ENCODE data around the gene ITGAV.

The ITGAV gene

DNA sequence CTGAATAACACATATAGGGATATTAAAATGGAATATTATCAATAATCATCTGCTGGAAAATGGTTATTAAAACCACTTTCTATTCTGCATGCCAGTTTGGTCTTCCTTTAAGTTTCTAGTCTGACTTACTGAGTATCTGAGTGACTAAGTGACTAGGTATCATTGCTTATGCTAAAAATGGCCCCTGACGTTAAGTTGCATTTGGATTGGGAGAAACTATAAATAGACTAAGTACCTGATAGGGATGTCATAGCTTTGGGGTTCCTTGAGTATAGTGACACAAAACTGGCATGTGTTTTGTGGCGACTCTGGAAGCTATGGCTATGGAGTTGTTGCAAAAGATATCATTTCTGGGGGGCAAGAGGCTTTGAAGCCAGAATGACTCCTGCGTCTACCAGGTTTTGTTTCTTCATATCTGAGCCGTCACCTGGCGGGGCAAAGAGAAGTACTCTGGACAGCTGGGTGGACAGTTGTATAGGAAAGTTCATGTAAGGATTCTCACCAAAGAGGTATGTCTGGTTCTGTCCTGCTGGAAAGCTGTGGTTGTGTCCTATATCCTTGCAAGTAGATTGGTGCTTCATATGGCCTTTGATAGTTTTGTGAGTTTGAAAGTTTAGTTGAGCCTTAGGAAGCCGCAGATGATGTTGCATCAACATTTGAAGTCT is 17.9 kb downstream of the ITGAV start:
- Histone ChIP-seq H3K36me3 (peaks cover 38% of the 10 kb centered on the region), H3K27ac (no peak overlapping the region), H3K4me3 (no peak overlapping the region), H4K20me1 (no peaks in the 10 kb centered on the region), H3K4me1 (no peaks in the 10 kb centered on the region), H3K9ac (no peak overlapping the region), H3K27me3 (no peaks in the 10 kb centered on the region), H3K4me2 (no peak overlapping the region), H3K9me3 (no peaks in the 10 kb centered on the region)
- TF ChIP-seq Cebpa-rat (IDR thresholded peaks at IDR 0.05): no peak

DNA sequence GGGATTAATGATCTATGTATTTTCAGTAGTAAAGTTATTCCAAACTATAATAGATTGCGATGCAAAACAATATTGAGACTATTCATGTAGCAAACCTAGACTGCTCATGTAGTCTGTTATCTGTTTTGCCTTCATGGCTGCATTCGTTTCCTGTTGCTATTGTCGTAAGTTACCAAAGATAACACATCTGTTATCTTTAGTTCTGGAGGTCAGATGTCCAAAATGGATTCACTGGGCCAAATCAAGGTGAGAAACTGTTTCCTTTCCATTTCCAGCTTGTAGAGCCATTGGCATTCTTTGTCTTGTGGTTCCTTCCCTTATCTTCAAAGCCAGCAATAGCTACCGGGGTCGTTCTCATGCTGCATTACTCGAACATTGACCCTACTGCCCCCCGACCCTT is 20.9 kb downstream of the ITGAV start:
- Histone ChIP-seq H3K9ac (no peak overlapping the region), H4K20me1 (no peaks in the 10 kb centered on the region), H3K36me3 (peaks cover 25% of the 10 kb centered on the region), H3K4me2 (no peak overlapping the region), H3K9me3 (no peaks in the 10 kb centered on the region), H3K4me3 (no peak overlapping the region), H3K27me3 (no peaks in the 10 kb centered on the region), H3K4me1 (no peaks in the 10 kb centered on the region), H3K27ac (no peak overlapping the region)
- no peak for TF ChIP-seq Cebpa-rat (IDR thresholded peaks at IDR 0.05)

DNA sequence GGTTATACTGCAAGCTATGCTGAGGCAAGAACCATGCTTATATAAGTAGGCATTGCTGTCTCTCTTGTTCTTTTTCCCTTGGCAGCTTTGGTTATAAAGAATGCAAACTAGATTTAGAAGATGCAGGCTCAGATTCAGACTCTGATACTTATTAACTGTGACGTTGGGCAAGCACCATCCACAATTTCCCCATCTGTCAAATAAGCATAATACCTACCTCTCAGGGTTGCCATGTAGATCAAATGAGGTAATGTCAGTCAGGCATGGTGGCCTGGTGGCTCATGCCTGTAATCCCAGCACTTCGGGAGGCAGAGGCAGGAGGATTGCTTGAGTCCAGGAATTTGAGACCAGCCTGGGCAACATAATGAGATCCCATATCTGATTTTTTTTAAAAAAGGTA is 21.7 kb downstream of the ITGAV start:
- Histone ChIP-seq H3K27me3 (no peaks in the 10 kb centered on the region), H3K4me3 (no peak overlapping the region), H3K36me3 (peaks cover 18% of the 10 kb centered on the region), H3K4me2 (no peak overlapping the region), H4K20me1 (no peaks in the 10 kb centered on the region), H3K9me3 (no peaks in the 10 kb centered on the region), H3K9ac (no peak overlapping the region), H3K27ac (no peak overlapping the region), H3K4me1 (no peaks in the 10 kb centered on the region)
- no peak for TF ChIP-seq Cebpa-rat (IDR thresholded peaks at IDR 0.05)

DNA sequence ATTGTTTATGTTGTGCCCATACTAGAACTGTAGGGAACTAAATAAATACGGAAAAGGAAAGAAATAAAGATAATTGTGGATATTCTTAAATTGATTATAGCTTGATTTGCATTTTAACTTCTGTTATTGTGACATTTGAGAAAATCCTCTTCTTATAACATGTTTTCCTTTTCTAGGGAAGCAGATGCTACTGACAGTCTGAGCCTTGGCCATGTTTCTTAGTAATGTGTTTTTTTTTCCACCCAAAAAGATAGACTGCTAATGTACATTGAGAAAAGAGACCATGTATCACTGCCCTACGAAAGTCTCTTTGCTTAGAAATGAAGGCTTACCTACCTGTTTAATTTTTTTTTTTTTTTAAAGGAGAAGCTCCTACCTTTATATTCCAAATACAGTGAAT is 22.2 kb downstream of the ITGAV start:
- no peaks in the 10 kb centered on the region for H3K4me1 ChIP-seq
- H3K27ac ChIP-seq: no peak overlapping the region
- H3K9me3 ChIP-seq: no peaks in the 10 kb centered on the region
- no peak overlapping the region for H3K4me3 ChIP-seq
- no peak for TF ChIP-seq Cebpa-rat (IDR thresholded peaks at IDR 0.05)
- no peak overlapping the region for H3K9ac ChIP-seq
- no peak overlapping the region for H3K4me2 ChIP-seq
- H4K20me1 ChIP-seq: no peaks in the 10 kb centered on the region
- peaks cover 14% of the 10 kb centered on the region for H3K36me3 ChIP-seq
- H3K27me3 ChIP-seq: no peaks in the 10 kb centered on the region

DNA sequence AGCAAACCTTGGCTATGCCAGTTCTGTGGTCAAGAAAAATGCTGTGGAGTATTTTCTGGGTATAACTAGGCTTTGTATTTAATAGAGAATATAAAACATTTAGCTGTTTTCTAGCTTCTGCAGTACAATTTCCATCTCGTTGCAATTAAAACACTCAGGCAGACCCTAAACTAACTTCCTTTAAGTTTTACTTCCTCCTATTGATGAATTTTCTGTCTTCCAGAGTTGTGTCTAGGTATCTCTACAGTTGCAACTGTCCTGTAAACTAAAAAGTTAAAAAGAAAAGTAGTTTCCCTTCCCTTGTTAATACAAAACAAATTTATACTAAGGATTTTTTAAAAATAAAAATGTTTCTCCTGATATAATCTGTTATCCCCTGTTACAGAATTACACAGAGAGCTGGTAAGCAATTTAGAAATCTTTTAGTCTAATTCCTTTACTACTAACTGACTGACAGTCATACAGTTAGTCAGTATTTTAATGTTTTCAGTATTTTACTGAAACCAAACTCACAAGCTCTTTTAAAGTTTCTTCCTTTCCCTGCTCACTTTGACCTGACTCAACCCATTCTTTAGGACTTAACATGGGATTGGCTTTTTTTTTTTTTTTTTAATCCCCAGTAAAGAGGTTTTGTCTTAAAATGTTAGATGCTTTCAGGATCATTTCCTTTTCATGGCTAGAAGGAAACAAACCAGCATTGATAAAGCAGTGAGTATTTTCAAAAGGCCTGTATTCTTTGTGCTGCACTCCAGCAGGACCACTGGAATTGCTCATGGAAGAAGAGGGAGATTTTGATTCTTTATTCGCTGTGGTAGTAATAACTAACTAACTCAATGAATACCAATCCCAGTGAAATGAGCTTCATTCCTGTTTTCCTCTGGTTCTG is 22.9 kb downstream of the ITGAV start:
- no peak overlapping the region for H3K4me2 ChIP-seq
- no peaks in the 10 kb centered on the region for H3K9me3 ChIP-seq
- no peak for TF ChIP-seq Cebpa-rat (IDR thresholded peaks at IDR 0.05)
- no peaks in the 10 kb centered on the region for H3K4me1 ChIP-seq
- H4K20me1 ChIP-seq: no peaks in the 10 kb centered on the region
- no peaks in the 10 kb centered on the region for H3K27me3 ChIP-seq
- no peak overlapping the region for H3K4me3 ChIP-seq
- H3K36me3 ChIP-seq: peaks cover 13% of the 10 kb centered on the region
- H3K27ac ChIP-seq: no peak overlapping the region
- H3K9ac ChIP-seq: no peak overlapping the region

DNA sequence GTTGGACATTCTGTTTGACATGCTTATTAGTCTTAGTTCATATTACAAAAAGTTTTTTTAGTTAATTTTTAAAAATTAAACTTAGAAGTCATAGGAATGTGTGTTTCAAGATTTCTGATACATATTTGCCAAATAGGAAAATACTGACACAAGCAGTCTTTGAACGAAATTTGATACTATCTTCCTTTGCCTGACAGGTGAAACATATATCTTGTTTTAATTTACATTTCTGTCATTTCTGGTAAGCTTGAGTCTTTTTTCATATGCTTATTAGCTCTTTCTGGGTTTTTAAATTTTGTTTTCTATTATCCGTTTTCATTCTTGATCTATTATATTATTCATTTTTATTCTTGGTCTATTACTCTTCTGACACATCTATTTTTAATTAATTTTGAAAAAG is 24.5 kb downstream of the ITGAV start:
- 0 out of 2 replicates have a peak, but pooled peaks cover 9% of the 10 kb centered on the region for H3K36me3 ChIP-seq
- TF ChIP-seq Cebpa-rat (IDR thresholded peaks at IDR 0.05): no peak
- no peak overlapping the region for H3K27ac ChIP-seq
- H3K4me1 ChIP-seq: no peaks in the 10 kb centered on the region
- H3K27me3 ChIP-seq: no peaks in the 10 kb centered on the region
- H3K4me2 ChIP-seq: no peak overlapping the region
- H3K9ac ChIP-seq: no peak overlapping the region
- no peaks in the 10 kb centered on the region for H4K20me1 ChIP-seq
- no peak overlapping the region for H3K4me3 ChIP-seq
- no peaks in the 10 kb centered on the region for H3K9me3 ChIP-seq

DNA sequence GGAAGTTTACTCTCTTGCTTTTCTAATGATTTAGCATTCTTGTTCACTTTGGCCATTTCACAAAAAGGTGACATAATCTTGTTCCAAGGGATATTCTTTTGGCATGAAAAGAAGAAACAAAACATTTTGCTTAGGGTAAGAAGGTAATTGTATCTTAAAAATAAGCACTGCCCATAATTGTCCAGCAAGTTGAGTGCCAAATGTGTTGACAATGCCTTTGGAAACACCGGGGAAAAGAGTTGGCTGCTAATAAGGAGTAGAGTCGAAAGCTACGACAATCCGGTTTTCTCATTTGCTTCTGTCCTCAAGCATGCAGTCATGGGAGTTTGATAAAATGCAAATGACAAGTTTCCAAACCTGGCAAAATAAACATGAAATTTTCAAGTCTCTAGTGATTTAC is 27.3 kb downstream of the ITGAV start:
- H3K4me1 ChIP-seq: no peaks in the 10 kb centered on the region
- H3K27me3 ChIP-seq: no peaks in the 10 kb centered on the region
- no peaks in the 10 kb centered on the region for H4K20me1 ChIP-seq
- H3K36me3 ChIP-seq: 0 out of 2 replicates have a peak, but pooled peaks cover under 1% of the 10 kb centered on the region
- no peak overlapping the region for H3K4me3 ChIP-seq
- no peak overlapping the region for H3K27ac ChIP-seq
- H3K4me2 ChIP-seq: no peak overlapping the region
- no peaks in the 10 kb centered on the region for H3K9me3 ChIP-seq
- H3K9ac ChIP-seq: no peak overlapping the region
- TF ChIP-seq Cebpa-rat (IDR thresholded peaks at IDR 0.05): no peak

DNA sequence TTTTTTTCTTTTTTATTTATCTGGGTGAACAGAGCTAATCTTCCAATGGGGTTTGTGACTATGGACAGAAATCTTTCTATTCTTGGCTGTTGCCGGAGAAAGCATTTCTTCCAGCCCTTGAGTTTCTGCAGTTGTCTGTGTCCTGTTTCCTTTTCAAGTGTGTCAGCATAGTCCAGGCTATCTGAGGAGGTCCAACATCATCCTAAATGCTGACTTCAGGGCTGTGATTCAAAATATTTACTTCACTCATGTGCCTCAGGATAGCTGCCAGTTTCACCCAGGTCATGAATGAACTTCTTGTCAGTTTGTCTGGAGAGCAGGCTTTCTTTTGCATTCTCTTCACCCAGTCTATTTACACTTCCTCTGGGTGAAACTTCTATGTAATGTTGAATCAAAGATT is 27.9 kb downstream of the ITGAV start:
- no peak for TF ChIP-seq Cebpa-rat (IDR thresholded peaks at IDR 0.05)
- H3K4me3 ChIP-seq: no peak overlapping the region

DNA sequence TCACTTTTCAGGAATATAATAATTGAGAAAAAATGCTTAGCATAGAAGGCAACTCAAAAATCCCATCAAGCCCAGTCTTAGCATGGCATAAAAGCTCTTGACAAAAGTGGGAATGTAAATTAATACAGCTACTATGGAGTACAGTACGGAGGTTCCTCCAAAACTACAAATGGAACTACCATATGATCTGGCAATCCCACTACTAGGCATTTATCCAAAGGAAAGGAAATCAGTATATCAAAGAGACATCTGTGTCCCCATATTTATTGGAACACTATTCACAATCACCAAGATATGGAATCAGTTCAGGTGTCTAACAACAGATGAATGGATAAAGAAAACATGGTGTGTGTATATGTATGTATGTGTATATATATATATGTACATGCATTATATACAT is 28.8 kb downstream of the ITGAV start:
- Histone ChIP-seq H3K27me3 (no peaks in the 10 kb centered on the region), H3K36me3 (peaks cover 16% of the 10 kb centered on the region), H3K4me2 (no peak overlapping the region), H3K9ac (no peak overlapping the region), H3K27ac (no peak overlapping the region), H4K20me1 (no peaks in the 10 kb centered on the region), H3K9me3 (no peaks in the 10 kb centered on the region), H3K4me3 (no peak overlapping the region), H3K4me1 (no peaks in the 10 kb centered on the region)
- TF ChIP-seq Cebpa-rat (IDR thresholded peaks at IDR 0.05): no peak

More for the DNA sequence above, 27.9 kb downstream of the ITGAV start:
- Histone ChIP-seq H3K27ac (no peak overlapping the region), H3K4me2 (no peak overlapping the region), H3K36me3 (peaks cover 6% of the 10 kb centered on the region), H3K4me1 (no peaks in the 10 kb centered on the region), H3K9me3 (no peaks in the 10 kb centered on the region), H4K20me1 (no peaks in the 10 kb centered on the region), H3K9ac (no peak overlapping the region), H3K27me3 (no peaks in the 10 kb centered on the region)

DNA sequence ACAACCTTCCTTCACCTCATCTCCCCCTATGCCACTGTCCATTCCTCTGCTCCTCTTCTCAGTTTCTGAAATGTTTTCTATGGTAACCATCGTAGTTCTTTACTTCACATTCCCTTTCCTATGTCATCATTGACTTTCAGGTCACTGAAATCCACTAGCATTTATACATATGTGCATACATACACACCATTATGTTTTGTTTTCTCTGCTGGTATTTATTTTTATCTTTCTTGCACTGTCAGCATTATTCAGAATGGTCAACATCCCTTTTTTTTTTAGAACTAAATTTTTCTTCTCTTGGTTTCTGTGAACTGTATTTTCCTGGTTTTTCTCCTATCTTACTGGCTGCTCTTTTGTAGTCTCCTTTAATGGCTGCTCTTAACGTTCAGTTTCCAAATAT is 33.2 kb downstream of the ITGAV start:
- H3K9me3 ChIP-seq: no peaks in the 10 kb centered on the region
- no peaks in the 10 kb centered on the region for H3K4me1 ChIP-seq
- H3K36me3 ChIP-seq: peaks cover 33% of the 10 kb centered on the region
- H3K9ac ChIP-seq: no peak overlapping the region
- no peak overlapping the region for H3K27ac ChIP-seq
- H4K20me1 ChIP-seq: no peaks in the 10 kb centered on the region
- no peak for TF ChIP-seq Cebpa-rat (IDR thresholded peaks at IDR 0.05)
- no peak overlapping the region for H3K4me2 ChIP-seq
- no peak overlapping the region for H3K4me3 ChIP-seq
- H3K27me3 ChIP-seq: no peaks in the 10 kb centered on the region

Measured in BLaER1 (cell line).